DMS 273 treated with DMSO at 0.1 percent for 48 hours (cell line): ENCODE results near the gene KATNAL1.

ENCODE experiments used
- DNase-seq: peaks from one replicate; lab custom pipeline; 2025; lab: John Stamatoyannopoulos, UW

The KATNAL1 gene

DNA sequence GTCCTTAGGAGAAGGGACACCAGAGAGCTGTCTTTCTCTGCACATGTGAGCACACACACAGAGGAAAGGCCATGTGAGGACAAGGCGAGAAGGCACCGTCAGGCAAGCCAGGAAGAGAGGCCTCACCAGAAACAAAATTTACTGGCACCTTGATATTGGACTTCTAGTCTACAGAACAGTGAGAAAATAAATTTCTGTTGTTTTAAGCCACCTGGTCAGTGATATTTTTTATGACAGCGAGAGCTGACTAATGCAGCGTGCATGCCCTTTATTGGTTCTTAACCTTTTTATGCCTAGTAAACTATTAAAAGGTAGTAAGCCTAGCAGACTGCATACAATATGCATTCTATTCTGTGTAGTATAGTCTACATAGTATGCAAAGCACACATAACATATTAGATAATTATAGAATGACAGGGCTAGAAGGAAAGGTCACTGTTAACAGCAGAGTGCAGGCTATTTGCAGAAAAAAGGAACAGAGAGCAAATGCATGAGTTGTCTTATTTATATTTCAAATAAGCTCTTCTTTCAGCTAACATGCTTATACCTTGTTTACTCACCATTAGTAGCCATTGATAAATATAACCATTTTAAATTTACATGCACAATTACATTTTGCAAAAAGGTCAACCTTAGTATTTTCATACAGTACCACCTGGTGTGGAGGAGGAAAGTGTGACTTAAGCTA lies 25.2 kb upstream of the KATNAL1 start:
- no peak for DNase-seq

DNA sequence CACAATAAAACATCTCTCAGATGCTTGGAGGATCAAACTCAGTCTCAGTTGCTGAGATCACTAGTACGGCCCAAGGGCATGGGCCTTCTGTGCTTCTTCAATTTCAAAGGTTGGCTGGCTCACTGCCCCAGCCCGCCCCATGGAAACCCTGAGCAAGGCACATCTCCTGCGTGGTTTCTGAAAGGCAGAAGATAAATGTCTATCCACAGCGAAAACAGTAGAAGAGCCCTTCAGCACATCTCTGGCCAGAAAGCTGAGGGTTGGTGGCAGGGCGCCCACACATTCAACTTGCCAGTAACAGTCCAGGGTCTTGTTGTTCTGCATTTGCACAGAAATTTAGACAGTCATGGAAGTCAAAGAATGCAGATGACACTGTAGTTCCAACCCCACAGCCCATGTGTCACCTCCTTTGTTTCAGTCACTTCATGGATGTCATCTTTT lies 24.0 kb upstream of the KATNAL1 start:
- no peak for DNase-seq

DNA sequence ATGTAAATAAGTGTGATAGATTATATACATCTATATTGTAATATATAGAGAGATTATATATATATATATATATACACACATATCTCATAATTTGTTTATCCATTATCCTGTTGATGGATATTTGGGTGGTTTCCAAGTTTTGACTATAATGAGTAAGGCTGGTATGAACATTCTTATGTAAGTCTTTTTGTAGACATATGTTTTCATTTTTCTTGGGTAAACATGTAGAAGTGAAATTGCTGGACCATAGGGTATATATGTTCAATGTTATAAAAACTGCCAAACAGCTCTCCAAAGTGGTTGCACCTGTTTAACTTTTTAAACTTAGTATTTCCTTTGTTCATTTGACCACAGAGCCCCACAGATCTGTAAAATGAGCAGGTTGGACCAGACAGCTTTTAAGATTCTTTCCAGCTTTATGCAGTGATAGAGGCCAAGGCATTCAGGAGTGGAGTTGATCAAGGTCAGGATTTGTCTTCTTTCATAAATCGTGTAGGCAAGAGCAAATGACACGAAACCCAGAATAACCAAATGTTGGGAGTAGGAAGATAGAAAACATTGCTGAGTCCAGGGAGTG lies 21.7 kb upstream of the KATNAL1 start:
- no peak for DNase-seq

DNA sequence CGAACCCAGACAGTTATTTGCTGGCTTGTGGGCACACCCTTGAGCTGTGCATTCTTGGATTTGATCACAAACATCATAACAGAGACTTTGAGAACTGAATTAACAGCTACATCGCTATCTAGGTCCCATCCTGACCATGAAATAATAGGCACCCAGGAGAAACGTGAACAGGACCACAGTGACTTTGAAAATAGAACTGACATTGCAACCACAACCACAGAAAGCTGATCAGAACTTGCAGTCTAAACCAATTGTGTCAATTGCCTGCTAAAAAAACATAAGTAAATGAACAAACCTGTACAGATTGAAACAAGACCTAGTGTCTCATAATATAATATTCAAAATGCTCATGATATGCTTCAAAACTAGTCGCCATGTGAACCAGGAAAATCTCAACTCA lies 18.3 kb upstream of the KATNAL1 start:
- no peak for DNase-seq

DNA sequence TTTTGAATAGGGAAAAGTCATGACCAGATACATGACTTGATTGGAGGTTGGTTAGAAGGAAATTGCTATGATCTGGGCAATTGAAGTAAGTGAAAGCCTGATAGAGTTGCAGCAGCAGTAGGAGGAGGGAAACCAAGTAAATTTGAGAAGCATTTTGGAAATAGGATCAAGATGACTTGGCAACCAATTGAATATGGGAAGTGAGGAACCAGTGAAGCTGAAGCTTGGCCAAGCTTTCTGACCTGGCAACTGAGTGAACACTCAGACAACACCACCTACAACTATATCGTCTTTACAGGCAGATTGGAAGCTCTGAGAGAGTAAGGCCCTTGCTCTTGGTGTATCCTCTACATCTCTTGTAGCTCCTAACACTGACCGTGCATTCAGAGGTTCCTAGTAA lies 16.2 kb upstream of the KATNAL1 start:
- no peak for DNase-seq

DNA sequence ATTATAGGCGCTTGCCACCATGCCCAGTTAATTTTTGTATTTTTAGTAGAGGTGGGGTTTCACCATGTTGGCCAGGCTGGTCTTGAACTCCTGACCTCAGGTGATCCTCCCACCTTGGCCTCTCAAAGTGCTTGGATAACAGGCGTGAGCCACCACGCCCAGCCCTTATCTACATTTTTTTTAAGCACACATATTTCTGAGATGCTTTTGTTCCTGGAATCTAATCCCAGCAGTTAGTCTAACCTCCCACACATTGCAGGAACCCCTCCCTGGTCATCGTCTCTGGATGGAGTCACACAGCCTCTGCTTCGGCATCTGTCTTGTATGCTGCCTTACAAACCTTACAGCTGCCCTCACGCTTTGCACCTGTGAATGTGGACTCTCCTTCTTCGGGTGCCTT lies 15.1 kb upstream of the KATNAL1 start:
- DNase-seq, result no peak

DNA sequence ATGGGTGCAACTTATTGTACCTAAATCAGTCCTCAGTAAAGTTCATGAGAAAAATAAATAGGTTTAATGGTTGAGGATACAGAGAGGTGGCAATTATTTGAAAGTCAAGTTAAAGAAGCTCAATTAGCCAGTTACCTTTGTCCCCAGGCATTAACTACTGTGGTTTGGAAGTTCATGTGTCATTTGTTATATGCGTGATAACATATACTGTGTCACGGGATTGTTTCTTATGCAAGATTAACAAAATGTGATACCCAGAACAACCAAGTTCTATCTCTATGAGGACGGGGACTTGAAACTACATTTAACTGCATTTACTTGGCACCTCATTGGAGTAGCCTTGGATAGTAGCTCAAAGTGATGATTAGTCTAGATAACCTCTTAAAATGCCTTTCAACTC lies 13.9 kb upstream of the KATNAL1 start:
- DNase-seq, result no peak

DNA sequence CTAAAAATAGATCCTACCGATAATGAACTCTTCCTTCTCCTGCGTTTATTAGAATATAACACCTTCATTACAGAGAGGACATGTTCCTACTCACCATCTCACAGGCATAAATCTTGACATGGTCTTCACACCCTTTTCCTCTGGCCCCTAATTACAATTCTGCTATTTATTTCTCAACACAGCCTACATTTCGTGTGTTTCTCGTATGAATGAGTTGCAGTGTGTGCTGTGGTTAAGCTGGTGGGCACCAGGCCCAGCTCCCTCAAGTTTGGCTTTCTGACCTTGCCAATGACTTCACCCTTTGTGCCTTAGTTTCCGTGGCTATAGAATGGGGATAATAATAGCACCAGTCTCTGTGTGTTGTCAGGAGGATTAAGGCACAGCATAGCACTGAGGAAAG lies 12.3 kb upstream of the KATNAL1 start:
- no peak for DNase-seq

DNA sequence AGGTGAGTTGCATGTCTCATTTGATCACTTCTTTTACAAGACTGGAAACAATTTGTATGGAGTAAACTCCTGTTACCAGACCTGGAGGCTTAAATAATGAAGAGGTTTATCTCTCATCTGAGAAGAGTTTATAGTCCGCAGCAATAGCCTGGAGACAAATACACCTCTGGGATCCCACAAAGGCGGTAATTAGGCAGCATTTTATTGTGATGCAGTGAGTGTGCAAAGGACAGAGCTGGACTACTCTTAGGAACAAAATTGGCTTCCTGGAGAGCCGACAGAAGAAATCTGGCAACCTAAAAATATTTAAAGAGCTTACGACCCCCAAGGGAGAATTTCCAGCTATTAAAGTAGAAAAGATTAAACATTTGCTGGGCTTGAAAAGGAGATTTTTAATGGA lies 11.8 kb upstream of the KATNAL1 start:
- DNase-seq, result no peak

DNA sequence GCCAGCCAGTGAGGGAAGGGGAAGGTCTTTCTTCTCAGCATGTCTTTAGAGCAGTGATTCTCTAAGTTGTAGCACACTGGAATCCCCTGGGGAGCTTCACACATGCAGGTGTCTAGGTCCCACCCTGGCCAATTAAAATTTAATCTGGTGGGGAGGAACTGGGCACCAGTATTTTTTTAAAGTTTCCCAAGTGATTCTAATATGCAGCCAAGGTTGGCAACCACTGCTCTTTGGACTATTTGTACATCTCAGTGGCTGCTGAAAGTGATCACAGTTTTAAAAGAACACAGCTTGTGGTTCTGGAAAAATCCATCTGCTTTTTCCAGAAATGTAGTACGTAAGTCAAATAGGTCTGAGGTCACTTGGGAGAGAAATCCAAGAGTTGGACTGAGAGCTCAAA lies 10.7 kb upstream of the KATNAL1 start:
- no peak for DNase-seq

DNA sequence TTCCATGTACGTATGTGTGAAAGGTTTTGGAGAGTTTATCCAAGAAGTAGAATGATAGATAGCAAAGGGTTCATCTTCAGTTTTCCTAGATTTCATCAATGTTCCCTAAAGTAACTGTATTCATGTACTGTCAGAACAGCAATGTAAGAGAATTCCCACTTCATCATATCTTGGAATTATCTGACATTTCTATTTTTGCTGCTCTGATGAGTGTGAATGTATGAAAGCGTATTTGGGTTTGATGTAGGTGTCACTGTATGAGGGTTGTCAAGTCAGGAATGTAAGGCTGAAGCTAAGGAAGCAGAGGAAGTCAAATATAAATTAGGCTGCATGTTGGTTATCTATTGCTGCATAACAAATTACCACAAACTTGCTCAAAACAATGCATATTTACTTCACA lies 7.2 kb upstream of the KATNAL1 start:
- no peak for DNase-seq

DNA sequence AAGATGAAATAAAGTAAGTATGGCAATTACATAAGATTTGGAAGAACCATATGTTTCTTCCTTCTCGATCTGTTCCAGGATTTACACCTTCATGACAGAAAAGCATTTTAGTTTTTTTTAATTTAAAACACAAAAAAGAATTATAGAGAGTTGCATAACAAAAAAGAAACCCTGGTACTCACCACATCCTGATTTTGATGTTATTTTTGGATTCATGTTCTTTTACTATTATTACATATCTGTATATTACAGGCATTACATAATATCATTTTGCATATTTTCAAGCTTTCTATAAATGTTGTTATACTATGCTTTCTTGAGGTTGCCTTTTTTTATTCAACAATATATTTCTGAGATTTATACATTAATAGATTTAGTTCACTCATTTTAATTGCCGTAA lies 6.7 kb upstream of the KATNAL1 start:
- no peak for DNase-seq

DNA sequence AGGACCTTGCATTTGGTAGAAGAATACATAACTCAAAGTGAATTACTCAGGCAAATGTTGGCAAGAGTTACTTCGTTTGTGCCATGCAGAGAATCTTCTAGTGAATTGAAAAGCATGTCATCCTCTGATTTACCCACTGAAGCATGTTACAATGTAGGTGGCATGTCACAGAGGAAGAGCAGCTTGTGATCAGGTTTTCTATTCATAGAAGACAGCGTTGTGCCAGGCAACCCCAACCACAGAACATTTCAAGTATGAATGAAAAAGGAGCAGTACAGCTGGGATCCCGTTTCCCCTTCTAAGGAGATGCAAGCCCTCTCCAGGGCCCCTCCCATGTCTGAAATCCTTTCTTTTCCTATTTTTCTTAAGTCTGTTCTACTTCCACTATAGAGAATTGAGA lies 6.0 kb upstream of the KATNAL1 start:
- no peak for DNase-seq

DNA sequence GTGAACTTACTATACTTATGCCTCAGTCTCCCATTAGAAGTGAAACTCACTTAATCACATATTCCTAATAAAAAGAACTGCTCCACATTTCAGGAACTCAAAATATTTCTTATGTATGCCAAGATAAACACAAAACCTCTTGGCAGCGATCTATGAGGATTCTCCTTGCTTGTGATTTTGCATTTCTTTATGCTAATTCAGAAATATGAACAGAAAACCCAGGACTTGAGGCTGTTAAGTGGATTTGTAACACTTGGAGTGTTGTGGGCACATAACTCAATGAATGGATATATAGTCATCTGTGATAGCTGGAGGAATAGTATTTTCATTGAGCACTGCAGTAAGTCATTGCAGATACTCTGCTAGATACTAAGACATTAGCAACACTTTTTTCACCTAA lies 5.6 kb upstream of the KATNAL1 start:
- DNase-seq, result no peak

DNA sequence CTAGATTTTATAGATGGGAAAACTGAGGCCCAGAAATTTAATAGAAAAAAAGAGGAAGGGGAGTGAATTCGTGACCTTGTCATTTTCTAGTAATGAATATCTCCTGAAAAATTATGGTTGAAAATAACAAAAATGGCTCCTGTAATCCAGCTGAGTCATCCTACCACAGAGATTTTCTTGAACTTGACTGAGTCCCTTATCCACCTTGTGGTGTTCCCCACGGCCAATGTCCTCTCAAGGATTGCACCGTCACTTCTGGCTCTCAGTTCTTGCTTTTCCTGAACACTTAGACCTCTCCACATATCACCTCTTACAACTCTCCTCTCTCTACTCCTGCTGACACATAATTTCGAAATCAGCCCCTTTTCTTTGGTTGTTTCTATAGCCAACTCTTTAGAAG lies 1.2 kb upstream of the KATNAL1 start:
- no peak for DNase-seq

DNA sequence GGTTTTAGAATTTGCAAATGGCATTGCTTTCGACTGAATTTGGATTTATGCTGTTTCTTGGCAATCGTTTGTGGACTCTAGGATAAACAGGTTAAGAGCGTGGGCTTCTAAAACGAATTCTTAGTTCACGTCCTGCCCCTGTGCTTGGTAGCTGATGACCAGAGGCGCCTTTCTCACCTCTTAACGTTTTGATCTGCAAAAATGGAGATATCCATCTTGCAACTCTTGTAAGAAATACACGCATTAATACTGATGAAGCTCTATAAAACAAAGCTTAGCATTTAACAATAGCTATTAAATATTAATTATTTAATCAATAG lies 580 bp upstream of the KATNAL1 start:
- no peak for DNase-seq

DNA sequence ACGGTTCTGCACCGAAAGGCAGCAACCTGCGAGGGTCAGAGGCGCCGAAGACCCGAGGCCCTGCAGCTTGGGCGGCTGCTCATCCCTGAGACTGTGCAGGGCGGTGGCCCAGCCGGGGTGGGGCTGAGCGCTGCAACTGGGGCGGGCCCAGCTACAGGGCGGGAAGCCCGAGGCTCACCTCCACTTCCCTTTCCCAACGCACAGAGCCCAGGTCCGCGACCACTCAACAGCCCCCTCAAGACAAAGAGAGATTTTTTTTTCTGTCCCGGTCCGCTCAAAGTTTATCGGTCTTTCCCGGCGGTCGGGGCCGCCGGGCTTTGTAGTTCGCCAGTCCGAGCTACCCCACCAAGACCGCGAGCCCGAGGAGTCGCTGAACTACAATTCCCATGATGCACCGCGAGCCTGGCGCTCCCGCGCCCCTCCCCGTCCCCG lies 573 bp downstream of the KATNAL1 start:
- peak; percentile 50 for DNase-seq

DNA sequence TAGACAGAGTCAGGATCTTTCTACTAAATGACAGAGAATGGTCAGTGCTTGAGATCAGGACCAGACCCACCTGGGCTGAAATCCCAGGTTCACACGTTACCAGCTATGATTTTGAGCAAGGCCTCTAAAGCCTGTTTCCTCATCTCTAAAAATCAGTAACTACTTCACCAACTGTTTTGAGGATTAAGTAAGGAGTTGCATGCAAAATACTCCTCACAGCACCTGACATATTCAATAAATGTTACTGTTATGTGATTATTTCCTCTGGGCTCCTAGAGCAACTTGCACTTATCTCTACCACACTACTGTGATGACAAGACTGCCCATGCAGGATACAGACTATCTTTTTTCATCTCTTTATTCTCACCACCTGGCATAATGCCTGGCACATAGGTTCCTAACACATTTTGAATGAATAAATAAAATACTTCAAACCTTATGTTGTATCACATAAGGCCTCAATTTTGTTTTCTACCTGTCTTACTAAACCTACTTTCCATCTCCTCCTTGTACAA lies 1.8 kb downstream of the KATNAL1 start:
- no peak for DNase-seq

DNA sequence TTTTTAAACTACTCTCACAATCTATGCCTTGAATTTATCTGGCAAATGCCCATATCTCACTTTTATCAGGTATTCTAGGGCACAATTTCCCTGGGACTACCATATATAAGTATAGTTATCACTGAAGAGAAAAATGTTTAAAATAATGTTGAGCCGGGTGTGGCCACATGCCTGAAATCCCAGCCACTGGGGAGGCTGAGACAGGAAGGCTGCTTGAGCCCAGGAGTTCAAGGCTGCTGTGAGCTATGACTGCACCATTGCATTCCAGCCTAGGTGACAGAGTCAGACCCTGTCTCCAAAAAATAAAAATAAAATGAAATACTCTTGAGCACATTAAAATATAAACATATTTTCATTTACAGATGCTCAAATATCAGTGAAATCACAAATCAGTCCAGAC lies 4.1 kb downstream of the KATNAL1 start:
- no peak for DNase-seq

DNA sequence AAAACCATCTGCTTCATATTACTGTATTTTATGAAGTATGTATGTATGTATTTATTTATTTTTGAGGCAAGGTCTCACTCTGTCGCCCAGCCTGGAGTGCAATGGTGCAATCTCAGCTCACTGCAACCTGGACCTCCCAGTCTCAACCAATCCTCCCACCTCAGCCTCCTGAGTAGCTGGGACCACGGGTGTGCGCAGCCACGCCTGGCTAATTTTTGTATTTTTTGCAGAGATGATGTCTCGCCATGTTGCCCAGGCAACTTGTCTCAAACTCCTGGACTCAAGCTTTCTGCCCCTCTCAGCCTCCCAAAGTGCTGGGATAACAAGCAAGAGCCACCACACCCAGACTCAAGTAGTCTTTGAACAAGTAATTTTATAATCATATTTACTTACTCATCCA lies 5.5 kb downstream of the KATNAL1 start:
- DNase-seq, result no peak

DNA sequence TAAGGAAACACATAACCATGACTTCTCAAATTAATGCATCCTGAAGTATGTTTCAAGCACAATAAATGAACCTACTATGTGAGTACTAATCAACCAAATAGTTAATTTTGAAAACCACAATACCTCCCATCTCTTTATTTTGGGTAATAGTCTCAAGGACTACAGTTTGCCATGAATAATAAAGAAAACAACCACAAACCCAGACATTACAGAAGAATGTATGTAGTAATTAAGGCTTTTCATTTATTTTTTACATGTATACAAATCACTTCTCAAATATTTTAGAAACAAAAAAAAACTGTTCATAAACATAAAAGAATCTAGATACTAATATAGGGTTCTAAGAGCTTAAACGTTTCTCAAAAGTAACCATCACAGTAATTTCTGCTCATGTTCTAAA lies 6.8 kb downstream of the KATNAL1 start:
- DNase-seq, result no peak

DNA sequence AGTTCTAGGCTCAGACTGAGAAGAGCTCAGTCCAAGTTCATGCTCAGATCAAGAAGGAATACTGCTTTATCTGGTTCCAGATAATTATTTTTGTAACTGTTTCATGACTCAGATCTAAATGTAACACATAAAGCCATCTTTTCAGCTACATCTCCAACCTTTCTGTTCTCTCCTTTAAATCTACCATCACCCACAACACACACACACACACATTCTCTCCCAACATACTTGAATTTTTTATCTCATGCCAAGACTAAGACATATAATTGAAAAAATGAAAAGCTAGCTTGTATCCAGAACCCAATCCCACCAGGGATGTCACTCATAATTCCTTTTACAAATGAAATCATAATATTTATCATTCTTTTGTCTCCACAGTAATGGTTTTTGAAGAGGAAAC lies 7.6 kb downstream of the KATNAL1 start:
- DNase-seq, result no peak

DNA sequence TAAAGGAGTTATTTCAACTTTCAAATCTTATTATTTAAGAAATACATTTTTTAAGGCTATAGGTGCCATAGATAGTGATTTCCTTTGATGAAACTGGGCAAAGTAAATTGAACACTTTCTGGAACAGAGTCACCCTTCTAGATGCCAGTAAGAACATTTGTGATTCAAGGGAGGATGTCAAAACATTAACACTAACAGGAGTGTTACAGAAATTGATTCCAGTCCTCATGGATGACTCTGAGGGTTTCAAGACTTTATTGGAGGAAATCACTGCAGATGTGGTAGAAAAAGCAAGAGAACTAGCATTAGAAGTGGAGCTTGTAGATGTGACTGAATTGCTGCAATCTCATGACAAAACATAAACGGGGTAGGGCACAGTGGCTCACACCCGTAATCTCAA lies 12.2 kb downstream of the KATNAL1 start:
- no peak for DNase-seq

DNA sequence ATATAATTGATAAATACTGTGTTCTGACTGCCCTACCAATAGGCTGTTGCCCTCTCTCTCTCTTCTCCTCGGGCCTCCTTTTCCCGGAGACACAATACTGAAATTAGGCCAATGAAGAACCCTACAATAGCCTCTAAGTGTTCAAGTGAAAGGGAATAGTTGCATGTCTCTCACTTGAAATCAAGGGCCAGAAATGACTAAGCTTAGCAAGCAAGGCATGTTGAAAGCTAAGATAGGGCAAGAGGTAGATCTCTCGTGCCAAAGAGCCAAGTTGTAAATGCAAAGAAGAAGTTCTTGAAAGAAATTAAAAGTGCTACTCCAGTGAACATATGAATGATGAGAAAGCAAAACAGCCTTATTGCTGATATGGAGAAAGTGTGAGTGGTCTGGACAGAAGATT lies 13.3 kb downstream of the KATNAL1 start:
- no peak for DNase-seq
